ENCODE data around the gene KIAA0825.

The KIAA0825 gene

DNA sequence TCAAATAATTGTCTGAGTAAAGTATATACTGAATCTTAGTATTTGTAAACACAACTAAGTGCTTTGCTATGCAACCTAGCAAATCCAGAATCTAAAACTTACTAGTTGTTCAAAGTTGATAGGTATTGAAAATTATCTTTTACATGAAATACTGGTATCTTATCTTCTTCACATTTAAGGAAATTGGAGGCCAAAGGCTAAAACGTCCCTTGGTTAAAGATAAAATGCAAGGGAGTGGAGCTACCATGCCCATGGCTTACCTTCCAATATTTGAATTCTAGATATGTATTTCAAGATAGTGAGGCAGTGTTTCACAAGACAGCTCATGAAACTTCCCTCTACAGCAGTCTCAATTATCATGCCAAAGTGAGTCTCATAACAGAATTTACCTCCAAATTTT lies 373.5 kb downstream of the KIAA0825 start:
- no peak for DNase-seq

DNA sequence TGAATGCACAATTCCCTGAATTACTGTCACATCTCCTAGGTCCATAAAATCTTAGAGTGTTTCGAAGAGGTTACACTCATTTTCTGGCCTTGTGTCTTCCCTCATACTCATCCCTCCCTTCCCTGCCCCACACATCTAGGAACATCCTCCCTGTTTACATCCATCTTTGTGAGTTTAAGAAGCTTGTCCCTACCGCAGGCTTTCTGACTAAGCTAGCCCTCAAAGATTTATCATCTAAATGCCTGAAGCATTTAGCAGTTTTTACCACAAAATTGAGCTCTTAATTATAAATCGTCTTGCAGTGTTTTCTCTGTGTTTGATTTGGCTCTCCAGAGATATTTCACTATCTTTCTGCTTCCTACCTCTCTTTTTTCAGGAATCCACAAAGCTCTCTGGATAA lies 374.8 kb downstream of the KIAA0825 start:
- DNase-seq, result no peak

DNA sequence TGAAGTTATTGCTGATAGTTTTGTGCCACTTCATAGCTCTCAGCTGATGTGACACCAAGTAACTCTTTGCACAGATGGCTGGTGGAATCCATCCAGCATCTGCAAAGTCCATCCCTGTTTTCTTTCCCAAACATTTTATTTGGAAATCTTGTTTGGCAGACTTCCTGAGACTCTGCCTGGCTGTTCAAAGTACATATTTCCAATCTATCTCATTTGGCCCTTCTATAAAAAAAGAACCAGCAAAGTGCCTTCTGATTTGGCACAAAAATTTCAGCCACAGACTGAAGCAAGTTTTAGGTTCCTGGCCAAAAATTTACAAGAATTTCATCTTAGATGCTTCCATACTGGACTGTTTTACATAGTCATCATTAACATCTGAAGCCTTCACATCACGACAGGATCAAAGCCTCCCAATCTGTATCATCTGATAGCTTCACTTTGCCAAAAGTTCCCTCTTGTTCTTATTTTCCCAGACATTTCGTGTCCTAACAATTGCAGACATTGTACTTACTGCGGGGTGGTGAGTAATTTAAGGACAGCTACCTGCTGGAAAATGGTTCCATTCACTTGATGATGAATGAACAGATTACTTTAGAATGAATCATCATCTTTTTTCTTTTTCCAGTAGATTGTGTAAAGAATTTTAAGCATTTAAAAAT lies 377.3 kb downstream of the KIAA0825 start:
- no peak for DNase-seq

DNA sequence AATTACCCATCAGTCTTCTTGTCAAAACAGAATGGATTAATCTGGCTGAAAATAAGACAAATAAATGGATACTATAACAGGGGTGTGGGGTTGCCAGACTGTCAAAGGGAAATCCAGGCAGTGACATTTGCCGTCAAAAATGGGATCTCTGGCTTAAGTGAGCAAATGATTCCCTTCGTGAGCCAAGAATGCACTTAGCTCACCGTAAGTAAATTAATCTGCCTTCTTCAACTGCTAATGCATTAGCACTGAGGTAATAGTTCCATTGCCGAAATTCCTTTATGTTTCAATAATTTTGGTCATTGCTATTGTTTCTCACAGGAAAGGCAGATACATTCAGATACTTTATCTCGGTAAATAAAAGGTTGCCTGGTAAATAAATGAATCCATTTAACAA lies 377.8 kb downstream of the KIAA0825 start:
- DNase-seq, result no peak

DNA sequence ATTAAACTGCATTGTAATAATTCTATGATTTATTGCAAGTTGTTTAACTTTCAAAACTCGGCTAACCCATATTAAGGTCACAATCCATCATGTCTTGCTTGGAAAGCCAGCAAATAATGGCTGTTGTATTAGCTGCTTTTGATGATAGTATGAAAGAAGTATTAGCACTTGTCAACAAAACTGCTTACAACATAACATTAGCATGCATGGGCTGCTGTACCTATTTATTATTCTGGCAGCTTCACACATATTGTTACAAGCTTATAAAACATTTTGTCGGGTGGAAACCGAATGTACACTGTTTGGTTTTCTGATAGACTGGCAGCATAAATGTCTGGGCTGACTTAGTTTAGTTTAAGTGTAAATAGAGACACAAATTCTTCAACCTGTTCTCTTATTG lies 378.3 kb downstream of the KIAA0825 start:
- no peak for DNase-seq

DNA sequence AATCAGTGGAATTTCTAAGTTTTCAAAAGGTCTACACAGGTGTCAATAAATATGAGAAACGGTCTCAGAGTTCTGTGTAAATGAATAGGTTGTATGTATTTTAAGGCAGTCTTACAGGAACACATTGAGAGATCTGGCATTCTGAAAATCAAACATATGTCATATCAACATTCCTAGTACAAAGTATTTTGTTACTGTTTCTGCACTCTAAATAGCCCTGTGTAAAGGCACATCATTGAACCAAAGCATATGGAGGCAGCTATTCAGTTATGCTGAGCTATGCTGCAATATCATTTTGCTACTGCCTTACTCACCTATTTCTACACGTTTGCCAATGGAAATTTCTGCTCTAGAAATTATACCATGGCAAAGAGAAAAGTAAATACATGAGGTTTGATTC lies 379.1 kb downstream of the KIAA0825 start:
- DNase-seq, result no peak

DNA sequence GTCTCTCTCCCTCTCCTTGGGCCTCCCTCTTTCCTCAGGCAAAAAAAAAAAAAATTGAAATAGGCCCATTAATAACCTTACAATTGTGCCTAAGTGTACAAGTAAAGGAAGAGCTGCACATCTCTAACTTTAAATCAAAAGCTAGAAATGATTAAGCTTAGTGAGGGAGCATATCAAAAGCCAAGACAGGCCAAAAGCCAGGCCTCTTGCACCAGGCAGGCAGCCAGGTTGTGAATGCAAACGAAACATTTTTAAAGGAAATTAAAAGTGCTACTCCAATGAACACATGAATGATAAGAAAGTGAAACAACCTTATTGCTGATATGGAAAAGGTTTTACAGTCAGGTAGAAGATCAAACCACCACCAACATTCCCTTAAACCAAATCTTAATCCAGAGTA lies 383.4 kb downstream of the KIAA0825 start:
- no peak for DNase-seq

DNA sequence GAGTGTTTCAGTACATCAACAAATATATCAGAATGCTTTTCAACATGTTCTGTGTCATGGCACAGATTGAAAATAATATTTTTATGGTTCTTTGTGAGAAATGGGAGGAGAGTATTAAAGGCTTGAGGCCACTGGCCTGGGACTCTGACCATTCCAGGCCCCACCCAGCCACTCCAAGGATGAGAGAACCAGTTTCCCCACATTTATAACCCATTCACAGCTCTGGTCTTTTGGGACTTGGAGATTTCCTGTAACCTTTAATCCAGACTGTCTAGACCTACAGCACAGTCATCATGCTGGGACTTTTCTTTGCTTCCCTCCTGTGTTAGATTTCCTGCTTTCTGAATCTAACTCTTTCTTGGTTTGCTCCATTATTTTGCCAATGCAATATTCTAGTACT lies 389.6 kb downstream of the KIAA0825 start:
- no peak for DNase-seq

DNA sequence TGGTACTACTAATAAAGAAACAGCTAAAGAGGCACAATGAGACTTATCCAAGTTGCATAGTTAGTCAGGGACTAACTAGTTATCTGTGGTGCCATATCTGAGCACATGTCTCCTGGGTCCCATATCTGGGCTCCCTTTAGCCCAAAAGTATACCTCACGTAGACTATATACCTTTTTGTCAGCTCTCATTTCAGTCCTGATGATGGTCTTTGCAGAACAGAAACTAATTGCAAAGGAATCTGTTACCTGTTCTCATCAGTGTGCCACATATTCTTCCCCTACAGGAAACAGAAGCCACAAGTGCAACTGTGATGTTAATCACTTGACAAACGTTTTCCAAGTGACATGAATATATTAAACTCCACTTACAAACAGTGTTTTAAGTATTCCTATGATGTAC lies 395.2 kb downstream of the KIAA0825 start:
- DNase-seq, result no peak

DNA sequence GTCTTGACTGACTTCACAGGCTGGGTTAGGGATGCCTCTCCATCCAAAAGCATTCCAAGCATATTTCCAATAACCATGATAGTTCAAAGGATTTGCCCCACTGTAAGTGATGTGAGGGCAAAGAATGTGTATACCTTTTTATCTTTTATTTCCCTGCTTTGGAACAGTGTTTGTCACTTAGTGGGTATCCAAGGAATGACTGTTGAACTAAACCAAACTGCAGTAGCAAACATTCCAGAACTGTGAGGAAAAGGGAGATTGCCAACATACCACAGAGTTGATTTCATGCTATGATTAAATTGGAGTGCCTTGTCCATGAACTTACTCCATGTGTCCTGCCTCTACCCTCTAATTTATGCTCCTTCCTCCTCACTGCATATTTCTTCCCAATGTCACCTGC lies 400.0 kb downstream of the KIAA0825 start:
- DNase-seq, result no peak

DNA sequence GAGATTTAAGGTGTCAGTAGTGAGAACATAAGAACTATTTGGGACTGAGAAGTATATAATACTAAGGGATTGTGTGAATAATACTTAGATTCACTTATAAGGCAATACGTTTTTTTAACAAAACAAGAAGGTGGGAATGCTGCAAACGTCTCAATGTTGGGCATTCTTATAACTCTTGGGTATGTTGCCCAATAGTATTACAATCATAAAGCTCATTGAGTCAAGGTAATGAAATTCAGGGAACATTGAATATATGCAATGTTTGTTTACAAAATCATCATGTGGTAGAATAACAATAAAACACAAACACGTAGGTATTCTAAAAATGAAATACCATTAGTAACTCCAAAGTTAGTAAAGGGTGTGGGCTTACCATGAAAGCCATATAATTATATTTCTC lies 400.7 kb downstream of the KIAA0825 start:
- no peak for DNase-seq

DNA sequence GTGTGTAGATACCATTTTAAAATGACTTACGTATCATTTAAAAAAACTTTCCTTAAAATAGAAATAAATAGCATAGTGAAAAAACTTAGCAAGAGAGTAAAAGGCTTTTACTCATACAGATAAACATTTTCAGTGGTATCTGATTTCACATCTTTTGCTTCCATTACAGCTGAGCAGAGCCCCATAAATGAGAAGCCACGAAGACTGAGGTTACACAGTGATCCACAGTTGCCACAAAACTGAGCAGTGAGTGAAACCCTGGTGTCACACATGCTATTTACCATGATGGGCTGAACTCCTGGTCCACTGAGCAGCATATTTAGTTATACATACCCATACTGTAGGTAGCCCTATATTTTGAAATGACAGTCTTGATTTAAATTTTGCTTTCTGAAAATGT lies 401.2 kb downstream of the KIAA0825 start:
- no peak for DNase-seq

DNA sequence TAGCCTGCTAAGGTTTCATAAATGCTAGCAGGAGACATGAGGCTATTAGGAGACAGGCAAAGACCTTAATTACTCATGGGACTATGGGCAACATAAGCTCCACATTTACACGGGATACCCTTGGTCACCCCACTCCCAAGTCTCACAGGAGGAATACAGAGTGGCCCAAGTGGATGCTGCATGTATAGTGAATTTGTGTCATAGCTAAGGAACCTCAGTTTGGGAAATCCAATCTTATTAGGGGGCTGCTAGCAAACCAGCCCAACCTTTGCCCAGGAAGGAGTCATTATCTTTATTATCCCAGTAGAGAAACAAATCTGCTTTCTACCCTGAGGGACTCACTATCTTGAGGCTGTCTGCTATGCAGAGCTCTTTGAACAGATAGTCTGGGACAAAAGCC lies 405.9 kb downstream of the KIAA0825 start:
- no peak for DNase-seq

DNA sequence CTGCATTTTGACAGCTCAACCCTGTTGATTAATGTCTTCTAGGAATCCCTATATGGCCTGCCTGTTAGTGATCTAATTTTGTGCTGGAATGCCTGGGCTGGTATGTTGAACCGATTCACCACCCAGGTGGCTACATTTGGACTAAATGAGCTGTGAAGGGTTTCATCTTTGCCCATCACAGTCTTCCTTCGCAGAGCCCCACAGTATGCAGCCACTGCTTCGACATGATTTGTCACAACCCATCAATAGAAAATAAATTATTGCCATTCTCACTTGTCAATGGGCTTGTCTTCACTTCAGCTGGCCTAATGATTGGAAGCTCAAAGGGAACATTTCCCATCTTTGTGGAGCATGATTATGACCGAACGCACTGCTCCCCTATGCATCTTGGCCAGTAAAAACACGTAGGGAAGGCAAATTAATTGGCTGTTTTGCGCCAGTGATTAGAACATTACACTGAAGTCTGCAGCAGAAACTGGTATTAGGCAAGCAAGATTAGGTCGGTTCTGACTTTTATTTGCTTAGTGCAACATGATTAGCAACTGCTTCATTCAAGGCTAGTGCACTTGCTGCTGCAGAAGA lies 408.5 kb downstream of the KIAA0825 start:
- no peak for DNase-seq

DNA sequence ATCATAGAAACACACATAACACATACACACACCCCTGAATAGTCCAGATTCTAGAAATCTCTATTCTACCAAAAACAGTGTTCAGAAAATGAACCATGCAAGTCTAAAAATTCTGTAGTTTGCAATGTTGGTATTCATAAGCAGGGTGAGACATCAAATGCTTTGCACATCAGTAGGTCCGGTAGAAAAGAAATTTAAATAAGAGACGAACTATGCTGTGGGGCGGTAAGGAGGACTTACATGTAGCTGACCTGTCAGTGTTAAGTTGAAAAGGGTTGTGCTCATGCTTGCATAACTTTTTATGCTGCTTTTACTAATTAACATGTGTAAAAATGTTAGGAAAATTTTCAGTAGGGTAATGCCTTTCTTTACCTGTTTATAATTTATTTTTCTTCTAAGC lies 409.1 kb downstream of the KIAA0825 start:
- DNase-seq, result no peak

DNA sequence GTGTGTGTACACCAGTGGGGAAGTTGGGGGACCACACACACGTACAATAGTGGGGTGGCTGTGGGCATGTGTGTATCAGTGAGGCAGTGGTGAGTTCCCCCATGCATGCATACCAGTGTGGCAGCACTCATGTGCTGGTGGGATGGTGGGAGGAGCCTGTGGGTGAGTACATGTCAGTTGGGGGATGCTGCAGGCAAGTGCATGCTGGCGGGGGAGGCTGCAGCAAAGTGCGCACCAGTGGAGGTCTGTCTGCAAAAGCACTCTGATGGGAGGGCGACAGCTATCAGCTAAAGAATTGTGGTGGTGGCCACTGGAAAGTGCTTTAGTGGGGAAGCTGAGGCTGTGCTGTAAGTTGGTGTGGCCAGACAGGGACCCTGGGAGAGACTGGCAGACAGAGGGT lies 418.8 kb downstream of the KIAA0825 start:
- DNase-seq, result no peak

DNA sequence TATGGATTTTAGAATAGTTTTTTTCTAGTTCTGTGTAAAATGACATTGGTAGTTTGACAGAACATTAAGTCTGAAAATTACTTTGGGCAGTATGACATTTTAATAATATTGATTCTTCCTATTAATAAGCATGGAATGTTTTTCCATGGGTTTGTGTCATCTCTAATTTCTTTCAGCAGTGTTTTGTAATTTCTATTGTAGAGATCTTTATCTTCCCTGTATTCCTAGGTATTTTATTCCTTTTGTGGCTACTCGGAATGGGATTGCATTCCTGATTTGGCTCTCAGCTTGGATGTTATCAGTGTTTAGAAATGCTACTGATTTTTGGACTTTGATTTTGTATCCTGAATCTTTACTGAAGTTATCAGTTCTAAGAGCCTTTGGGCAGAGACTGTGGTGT lies 420.4 kb downstream of the KIAA0825 start:
- no peak for DNase-seq

DNA sequence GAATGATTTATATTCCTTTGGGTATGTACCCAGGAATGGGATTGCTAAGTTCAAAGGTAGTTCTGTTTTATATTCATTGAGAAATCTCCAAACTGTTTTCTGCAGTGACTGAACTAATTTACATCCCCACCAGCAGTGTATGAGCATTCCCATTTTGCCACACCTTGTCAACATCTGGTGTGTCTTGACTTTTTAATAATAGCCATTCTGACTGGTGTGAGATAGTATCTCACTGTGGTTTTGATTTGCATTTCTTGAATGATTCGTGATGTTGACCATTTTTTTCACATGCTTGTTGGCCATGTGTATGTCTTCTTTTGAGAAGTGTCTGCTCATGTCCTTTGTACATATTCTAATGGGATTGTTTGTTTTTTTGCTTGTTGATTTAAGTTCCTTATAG lies 421.5 kb downstream of the KIAA0825 start:
- no peak for DNase-seq

DNA sequence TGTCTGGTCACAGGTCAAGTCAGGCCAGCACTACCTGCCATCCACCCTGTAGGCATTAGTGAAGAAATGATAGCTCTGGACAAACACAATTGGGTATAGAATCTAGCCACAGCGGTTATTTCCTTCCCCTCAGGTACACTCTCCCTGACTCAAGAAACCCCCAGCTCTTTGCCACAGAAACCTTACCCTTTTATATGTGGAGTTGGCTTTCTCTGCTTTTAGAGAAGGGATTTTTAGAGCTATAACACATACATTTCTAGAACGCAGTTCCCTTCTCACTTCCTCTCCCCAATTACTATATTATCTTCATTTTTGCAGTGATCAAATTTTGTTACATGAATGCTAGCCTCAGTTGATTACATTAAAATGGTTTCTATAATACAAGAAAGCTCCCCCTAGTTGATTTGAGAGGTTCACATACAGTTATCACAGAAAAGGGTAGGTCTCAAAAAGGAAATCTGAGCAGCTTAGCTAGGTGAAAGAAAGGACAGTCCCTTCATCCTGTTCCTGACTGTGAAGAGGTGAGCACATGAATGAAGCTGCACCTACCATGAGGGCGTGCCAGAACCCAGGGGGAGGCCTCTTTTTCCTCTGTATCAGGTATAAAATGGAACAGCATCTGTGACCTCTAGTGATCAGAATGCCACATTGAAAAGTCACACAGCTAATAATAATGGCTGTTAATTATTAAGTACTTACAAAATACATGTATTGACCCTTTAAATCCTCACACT lies 425.6 kb downstream of the KIAA0825 start:
- no peak for DNase-seq

DNA sequence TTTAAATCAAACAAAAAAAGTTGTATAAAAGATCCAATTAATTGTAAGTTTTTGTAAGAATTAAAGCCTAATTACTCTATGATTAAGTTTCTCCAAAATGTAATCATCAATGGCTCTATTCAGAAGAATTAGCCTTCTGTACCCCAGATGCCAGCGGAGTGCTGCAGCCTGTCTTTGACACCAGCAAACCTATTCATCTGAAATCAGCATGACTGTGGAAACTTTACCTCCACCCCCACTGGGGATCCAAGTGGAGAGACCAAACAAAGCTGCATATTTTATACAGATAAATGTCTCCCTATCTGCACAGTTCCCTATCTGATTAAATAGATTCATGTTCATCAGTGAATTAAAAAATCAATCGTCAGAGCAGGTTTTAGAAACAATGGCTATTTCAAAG lies 426.8 kb downstream of the KIAA0825 start:
- DNase-seq, result peak in 1 of 56 donors; percentile 3

DNA sequence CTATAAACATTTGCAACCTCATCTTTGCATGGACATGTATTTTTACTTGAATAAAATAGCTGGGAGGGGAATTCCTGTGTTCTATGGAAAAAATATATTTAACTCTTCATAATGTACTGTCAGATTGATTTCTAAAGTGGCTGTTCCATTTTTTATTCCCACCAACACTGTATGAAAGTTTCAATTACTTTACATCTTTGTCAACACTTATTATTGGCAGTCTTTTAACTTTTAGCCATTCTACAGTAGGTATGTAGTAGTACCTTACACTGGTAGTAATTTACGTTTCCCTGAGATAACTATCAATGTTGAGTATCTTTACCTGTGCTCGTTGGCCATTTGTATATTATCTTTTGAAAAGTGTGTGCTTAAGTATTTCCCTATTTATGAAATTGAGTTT lies 429.7 kb downstream of the KIAA0825 start:
- DNase-seq, result no peak

DNA sequence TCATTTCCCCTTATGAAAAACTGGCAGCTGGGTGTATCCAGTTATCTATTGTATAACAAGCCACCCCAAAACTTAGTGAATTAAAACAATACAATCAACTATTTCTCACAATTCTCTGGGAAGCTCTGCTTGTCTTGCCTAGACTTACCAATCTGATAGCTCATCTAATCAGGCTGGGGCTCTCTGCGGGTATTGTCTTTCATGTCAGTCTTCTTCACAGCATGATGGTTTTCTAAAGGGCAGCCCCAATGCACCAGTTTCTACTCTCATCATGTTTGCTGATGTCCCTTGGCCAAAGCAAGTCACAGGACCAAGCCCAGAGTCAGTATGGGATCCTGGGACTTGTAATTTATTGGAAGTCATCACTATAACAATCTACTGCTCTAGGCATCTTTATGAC lies 433.5 kb downstream of the KIAA0825 start:
- no peak for DNase-seq

DNA sequence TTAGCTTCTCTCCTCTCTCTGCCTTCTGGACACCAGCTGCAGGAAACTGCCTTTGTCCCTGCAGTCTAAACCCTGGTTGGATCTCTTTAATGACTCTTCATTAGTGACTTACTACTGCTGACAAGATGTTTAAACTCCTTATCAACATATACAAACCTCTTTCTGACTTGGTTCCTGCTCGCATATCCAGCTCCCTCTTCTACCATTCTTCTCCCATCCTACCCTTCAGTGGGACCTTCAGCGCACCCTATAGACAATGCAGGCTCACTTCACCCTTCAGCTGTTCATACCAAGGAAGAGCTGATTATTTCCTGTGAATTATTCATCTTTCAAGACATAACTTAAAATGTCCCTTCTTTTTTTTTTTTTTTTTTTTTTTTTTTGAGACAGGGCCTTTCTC lies 436.5 kb downstream of the KIAA0825 start:
- DNase-seq, result no peak
